ENCODE data around the gene CENPM. TPM values are rescaled to one million over a fixed set of nuclear protein-coding genes. Genes with fewer than 3 reads are reported as not detected.
A peak's percentile ranks its signal among the peaks of the same experiment; 100 is the strongest.
"Not testable (repeated sequence)": the region's sequence is repeated elsewhere in the genome, so short reads cannot be mapped to it uniquely, and the experiment has no call there.

CENPM gene
- total and polyA plus RNA-seq, 2 donors = 13.1 to 31.4 TPM

- Histone ChIP-seq H3K4me3 (ENCODE audit: low read length in 2 of 2) (no peak within 1 kb of the TSS), H3K27ac (ENCODE audit: low read depth in 1 of 2, low read length in 1 of 2) (no peak within 1 kb of the TSS), H3K36me3 (ENCODE audit: control insufficient read depth in 2 of 2, insufficient read depth in 2 of 2, low read length in 1 of 2) (no peaks in the 10 kb centered on the region), H3K27me3 (ENCODE audit: control insufficient read depth in 2 of 2, insufficient read depth in 1 of 2, low read length in 1 of 2) (no peaks in the 10 kb centered on the region), H3K4me1 (ENCODE audit: control insufficient read depth in 2 of 2, insufficient read depth in 2 of 2, low read length in 2 of 2) (peaks cover 3 to 15% of the 10 kb centered on the region in 2 donors), H3K9me3 (ENCODE audit: control insufficient read depth in 2 of 2, insufficient read depth in 1 of 2, low read length in 1 of 2) (no peaks in the 10 kb centered on the region)
- WGBS = 92% methylated on average over 16 of the region's 16 CpGs
- DNase-seq (ENCODE audit: low read depth in 6 of 9, low spot score in 9 of 9) = no peak
These were observed 5.0 kb upstream of the CENPM start, which contains the start of gene SMIM45 for GRCh38 chr22:41951898-41952474. SMIM45 (plus strand) TSS chr22:41952150.

DNA sequence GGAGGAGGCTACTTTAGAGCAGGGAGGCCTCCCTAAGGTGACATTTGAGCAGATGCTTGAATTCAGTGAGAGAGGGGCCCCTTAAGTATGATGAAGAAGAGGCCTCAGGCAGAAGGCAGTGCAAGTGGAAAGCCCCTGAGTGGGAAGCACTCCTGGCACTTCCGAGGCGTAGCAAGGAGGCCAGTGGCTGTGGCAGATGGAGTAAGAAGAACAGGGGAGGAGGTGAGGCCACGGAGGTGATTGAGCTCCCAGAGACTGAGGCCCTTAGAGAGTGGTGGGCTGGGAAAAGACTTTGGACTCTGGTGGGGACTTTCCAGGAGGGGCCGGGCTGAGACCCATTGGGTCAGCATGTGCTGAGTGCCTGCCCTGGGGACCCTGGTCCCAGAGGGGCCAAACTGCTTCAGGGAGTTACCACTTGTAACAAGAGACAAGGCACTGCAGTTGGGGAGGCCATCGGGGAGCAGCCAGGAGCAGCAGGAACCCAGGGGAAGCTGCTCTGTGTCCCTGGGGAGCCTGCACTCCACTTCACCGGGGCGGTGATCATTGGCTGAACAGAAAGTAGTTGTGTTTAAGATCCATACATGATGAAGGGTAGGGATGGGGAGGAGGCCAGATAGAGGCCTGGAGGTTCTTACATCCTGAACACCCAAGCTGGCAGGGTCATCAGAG, 2.5 kb upstream of the CENPM start:
- H3K4me3 ChIP-seq (ENCODE audit: low read length in 2 of 2) = no peak overlapping the region
- H3K9me3 ChIP-seq (ENCODE audit: control insufficient read depth in 2 of 2, insufficient read depth in 1 of 2, low read length in 1 of 2) = no peaks in the 10 kb centered on the region
- no peak for DNase-seq (ENCODE audit: low read depth in 6 of 9, low spot score in 9 of 9)
- H3K27me3 ChIP-seq (ENCODE audit: control insufficient read depth in 2 of 2, insufficient read depth in 1 of 2, low read length in 1 of 2) = no peaks in the 10 kb centered on the region
- H3K36me3 ChIP-seq (ENCODE audit: control insufficient read depth in 2 of 2, insufficient read depth in 2 of 2, low read length in 1 of 2) = peaks cover 0 to 8% of the 10 kb centered on the region in 2 donors
- no peak overlapping the region for H3K27ac ChIP-seq (ENCODE audit: low read depth in 1 of 2, low read length in 1 of 2)
- H3K4me1 ChIP-seq (ENCODE audit: control insufficient read depth in 2 of 2, insufficient read depth in 2 of 2, low read length in 2 of 2) = peaks cover 3 to 30% of the 10 kb centered on the region in 2 donors
- WGBS = 94% methylated on average over 7 of the region's 7 CpGs

GRCh38 chr22:41948928-41949296, 2.0 kb upstream of the CENPM start:
- not testable (repeated sequence) for H3K27me3 ChIP-seq (ENCODE audit: control insufficient read depth in 2 of 2, insufficient read depth in 1 of 2, low read length in 1 of 2); DNase-seq (ENCODE audit: low read depth in 6 of 9, low spot score in 9 of 9)
- peaks cover 0 to 13% of the 10 kb centered on the region in 2 donors for H3K36me3 ChIP-seq (ENCODE audit: control insufficient read depth in 2 of 2, insufficient read depth in 2 of 2, low read length in 1 of 2)

DNA sequence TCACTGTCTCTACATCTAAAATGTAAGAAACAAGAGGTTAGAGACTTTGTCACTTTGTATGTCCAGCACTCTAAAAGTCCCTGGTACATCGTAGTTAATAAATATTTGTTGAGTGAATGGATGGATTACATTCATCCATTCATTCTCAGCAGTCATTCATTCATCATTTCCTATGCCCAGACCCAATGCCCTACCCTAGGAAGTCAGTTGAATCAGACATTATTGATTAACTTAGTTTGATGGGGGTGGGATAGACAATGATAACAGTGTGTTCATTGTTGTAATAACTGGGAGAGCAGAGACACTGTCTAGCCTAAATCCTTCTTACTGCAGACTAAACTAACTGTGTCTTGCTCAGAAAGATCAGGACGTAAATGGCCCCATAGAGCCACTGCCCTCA, 1.2 kb upstream of the CENPM start:
- no peaks in the 10 kb centered on the region for H3K9me3 ChIP-seq (ENCODE audit: control insufficient read depth in 2 of 2, insufficient read depth in 1 of 2, low read length in 1 of 2)
- no peak for DNase-seq (ENCODE audit: low read depth in 6 of 9, low spot score in 9 of 9)
- H3K27ac ChIP-seq (ENCODE audit: low read depth in 1 of 2, low read length in 1 of 2) = no peak overlapping the region
- WGBS = 96% methylated on average over 2 of the region's 2 CpGs
- no peaks in the 10 kb centered on the region for H3K27me3 ChIP-seq (ENCODE audit: control insufficient read depth in 2 of 2, insufficient read depth in 1 of 2, low read length in 1 of 2)
- peaks cover 3 to 30% of the 10 kb centered on the region in 2 donors for H3K4me1 ChIP-seq (ENCODE audit: control insufficient read depth in 2 of 2, insufficient read depth in 2 of 2, low read length in 2 of 2)
- H3K4me3 ChIP-seq (ENCODE audit: low read length in 2 of 2) = no peak overlapping the region
- peaks cover 5 to 20% of the 10 kb centered on the region in 2 donors for H3K36me3 ChIP-seq (ENCODE audit: control insufficient read depth in 2 of 2, insufficient read depth in 2 of 2, low read length in 1 of 2)

More at GRCh38 chr22:41948928-41949296, 2.0 kb upstream of the CENPM start:
- not testable (repeated sequence) for H3K4me3 ChIP-seq (ENCODE audit: low read length in 2 of 2); H3K9me3 ChIP-seq (ENCODE audit: control insufficient read depth in 2 of 2, insufficient read depth in 1 of 2, low read length in 1 of 2); H3K27ac ChIP-seq (ENCODE audit: low read depth in 1 of 2, low read length in 1 of 2)
- 97% methylated on average over 8 of the region's 8 CpGs for WGBS
- H3K4me1 ChIP-seq (ENCODE audit: control insufficient read depth in 2 of 2, insufficient read depth in 2 of 2, low read length in 2 of 2) = peaks cover 3 to 30% of the 10 kb centered on the region in 2 donors

GRCh38 chr22:41947424-41948080, 600 bp upstream of the CENPM start:
- peak overlapping the region in 1 of 2 donors; percentile 83 for H3K4me3 ChIP-seq (ENCODE audit: low read length in 2 of 2)
- H3K36me3 ChIP-seq (ENCODE audit: control insufficient read depth in 2 of 2, insufficient read depth in 2 of 2, low read length in 1 of 2) = peaks cover 10 to 21% of the 10 kb centered on the region in 2 donors
- DNase-seq (ENCODE audit: low read depth in 6 of 9, low spot score in 9 of 9) = no peak
- H3K4me1 ChIP-seq (ENCODE audit: control insufficient read depth in 2 of 2, insufficient read depth in 2 of 2, low read length in 2 of 2) = peaks cover 3 to 30% of the 10 kb centered on the region in 2 donors
- no peak overlapping the region for H3K27ac ChIP-seq (ENCODE audit: low read depth in 1 of 2, low read length in 1 of 2)
- 83% methylated on average over 21 of the region's 21 CpGs for WGBS
- H3K27me3 ChIP-seq (ENCODE audit: control insufficient read depth in 2 of 2, insufficient read depth in 1 of 2, low read length in 1 of 2) = no peaks in the 10 kb centered on the region
- H3K9me3 ChIP-seq (ENCODE audit: control insufficient read depth in 2 of 2, insufficient read depth in 1 of 2, low read length in 1 of 2) = no peaks in the 10 kb centered on the region

GRCh38 chr22:41943661-41944209, 3.2 kb downstream of the CENPM start:
- H3K27ac ChIP-seq (ENCODE audit: low read depth in 1 of 2, low read length in 1 of 2) = peak overlapping the region in 1 of 2 donors; percentile 33
- WGBS = 94% methylated on average over 9 of the region's 9 CpGs
- H3K36me3 ChIP-seq (ENCODE audit: control insufficient read depth in 2 of 2, insufficient read depth in 2 of 2, low read length in 1 of 2) = peaks cover 23 to 49% of the 10 kb centered on the region in 2 donors
- H3K9me3 ChIP-seq (ENCODE audit: control insufficient read depth in 2 of 2, insufficient read depth in 1 of 2, low read length in 1 of 2) = no peaks in the 10 kb centered on the region
- no peaks in the 10 kb centered on the region for H3K27me3 ChIP-seq (ENCODE audit: control insufficient read depth in 2 of 2, insufficient read depth in 1 of 2, low read length in 1 of 2)
- DNase-seq (ENCODE audit: low read depth in 6 of 9, low spot score in 9 of 9) = no peak
- H3K4me1 ChIP-seq (ENCODE audit: control insufficient read depth in 2 of 2, insufficient read depth in 2 of 2, low read length in 2 of 2) = peaks cover 3 to 43% of the 10 kb centered on the region in 2 donors
- H3K4me3 ChIP-seq (ENCODE audit: low read length in 2 of 2) = no peak overlapping the region

- H3K4me1 ChIP-seq (ENCODE audit: control insufficient read depth in 2 of 2, insufficient read depth in 2 of 2, low read length in 2 of 2) = peaks cover 0 to 27% of the 10 kb centered on the region in 2 donors
- peak in 8 of 9 donors; percentile 59 to 87 (median 76) for DNase-seq (ENCODE audit: low read depth in 6 of 9, low spot score in 9 of 9)
- H3K36me3 ChIP-seq (ENCODE audit: control insufficient read depth in 2 of 2, insufficient read depth in 2 of 2, low read length in 1 of 2) = peaks cover 36 to 67% of the 10 kb centered on the region in 2 donors
- peak overlapping the region; percentile 72 for H3K27ac ChIP-seq (ENCODE audit: low read depth in 1 of 2, low read length in 1 of 2)
- 68% methylated on average over 13 of the region's 13 CpGs for whole genome bisulfite sequencing
- no peaks in the 10 kb centered on the region for H3K27me3 ChIP-seq (ENCODE audit: control insufficient read depth in 2 of 2, insufficient read depth in 1 of 2, low read length in 1 of 2)
- no peak overlapping the region for H3K4me3 ChIP-seq (ENCODE audit: low read length in 2 of 2)
- H3K9me3 ChIP-seq (ENCODE audit: control insufficient read depth in 2 of 2, insufficient read depth in 1 of 2, low read length in 1 of 2) = no peaks in the 10 kb centered on the region
These were observed 5.9 kb downstream of the CENPM start for GRCh38 chr22:41940832-41941765.

GRCh38 chr22:41939981-41940831, 6.7 kb downstream of the CENPM start:
- no peak overlapping the region for H3K4me3 ChIP-seq (ENCODE audit: low read length in 2 of 2)
- H3K27me3 ChIP-seq (ENCODE audit: control insufficient read depth in 2 of 2, insufficient read depth in 1 of 2, low read length in 1 of 2) = no peaks in the 10 kb centered on the region
- WGBS = 83% methylated on average over 13 of the region's 13 CpGs
- DNase-seq (ENCODE audit: low read depth in 6 of 9, low spot score in 9 of 9) = peak in 3 of 9 donors; percentile 45 to 70 (median 45)
- peak overlapping the region; percentile 72 for H3K27ac ChIP-seq (ENCODE audit: low read depth in 1 of 2, low read length in 1 of 2)
- peaks cover 0 to 20% of the 10 kb centered on the region in 2 donors for H3K4me1 ChIP-seq (ENCODE audit: control insufficient read depth in 2 of 2, insufficient read depth in 2 of 2, low read length in 2 of 2)
- H3K9me3 ChIP-seq (ENCODE audit: control insufficient read depth in 2 of 2, insufficient read depth in 1 of 2, low read length in 1 of 2) = no peaks in the 10 kb centered on the region
- peaks cover 41 to 68% of the 10 kb centered on the region in 2 donors for H3K36me3 ChIP-seq (ENCODE audit: control insufficient read depth in 2 of 2, insufficient read depth in 2 of 2, low read length in 1 of 2)
